Common myeloid progenitor, CD34-positive (primary cell): ENCODE results near the gene TPSAB1.
"Not testable (repeated sequence)": the region's sequence is repeated elsewhere in the genome, so short reads cannot be mapped to it uniquely, and the experiment has no call there.

Source experiments
- CTCF ChIA-PET: fragments of 350-600 bp; sonication (Branson Sonifier 250); formaldehyde crosslinking; loops from one replicate; lab custom pipeline; 2021; ENCODE audit warnings: antibody characterized with exemption; lab: Charles Lee
- POLR2A ChIA-PET: fragments of 350-600 bp; sonication (Branson Sonifier 250); formaldehyde crosslinking; loops from one replicate; lab custom pipeline; 2021; ENCODE audit warnings: antibody characterized with exemption; lab: Charles Lee
- DNase-seq, 3 donors: peaks; one replicate each; pipeline versions ENCODE4 v3.0.0 to v3.0.0-alpha.2; 2013
- H3K27ac ChIP-seq, 2 experiments: 1 replicate in 1 of 2; 2 replicates in 1 of 2; pipeline ENCODE4 v1.7.0; 2013; ENCODE audit warnings: inconsistent platforms in 2 of 2, low read length in 2 of 2, mild to moderate bottlenecking in 2 of 2, low read depth in 1 of 2, moderate library complexity in 1 of 2; ENCODE audit not compliant: severe bottlenecking in 2 of 2, insufficient read depth in 1 of 2, poor library complexity in 1 of 2
- H3K27me3 ChIP-seq, 5 experiments: replicated peaks in 2 of 5; 1 replicate in 3 of 5; 2 replicates in 2 of 5; pipeline versions ENCODE4 v1.6.1 to v1.7.0; 2013; ENCODE audit warnings: low read length in 4 of 5, mild to moderate bottlenecking in 2 of 5, moderate library complexity in 2 of 5, inconsistent platforms in 1 of 5; ENCODE audit not compliant: insufficient read depth in 5 of 5, control insufficient read depth in 4 of 5
- H3K36me3 ChIP-seq, 4 experiments: 1 replicate in 2 of 4; 2 replicates in 2 of 4; pipeline versions ENCODE4 v1.6.1 to v1.7.0; 2013; ENCODE audit warnings: low read length in 3 of 4, control low read depth in 1 of 4, mild to moderate bottlenecking in 1 of 4; ENCODE audit not compliant: control insufficient read depth in 4 of 4, insufficient read depth in 4 of 4
- H3K4me1 ChIP-seq, 4 experiments: 1 replicate in 3 of 4; 2 replicates in 1 of 4; pipeline versions ENCODE4 v1.6.1 to v1.7.1; 2013; ENCODE audit warnings: low read length in 3 of 4, mild to moderate bottlenecking in 3 of 4, control low read depth in 1 of 4, inconsistent platforms in 1 of 4, moderate library complexity in 1 of 4; ENCODE audit not compliant: control insufficient read depth in 4 of 4, insufficient read depth in 4 of 4; ENCODE audit errors: control extremely low read depth in 1 of 4
- H3K4me3 ChIP-seq, 7 experiments: 1 replicate in 4 of 7; 2 replicates in 3 of 7; pipeline versions ENCODE4 v1.5.1 to v1.7.0; 2013; ENCODE audit warnings: mild to moderate bottlenecking in 7 of 7, low read length in 6 of 7, moderate library complexity in 6 of 7, inconsistent platforms in 2 of 7, low read depth in 2 of 7, control low read depth in 1 of 7; ENCODE audit not compliant: insufficient read depth in 4 of 7, control insufficient read depth in 1 of 7; ENCODE audit errors: extremely low read depth in 1 of 7
- H3K9me3 ChIP-seq, 5 experiments: 1 replicate in 4 of 5; 2 replicates in 1 of 5; pipeline versions ENCODE4 v1.6.1 to v1.7.1; 2013; ENCODE audit warnings: low read length in 4 of 5, mild to moderate bottlenecking in 2 of 5, inconsistent platforms in 1 of 5, low read depth in 1 of 5, moderate library complexity in 1 of 5; ENCODE audit not compliant: control insufficient read depth in 4 of 5, insufficient read depth in 2 of 5; ENCODE audit errors: control extremely low read depth in 1 of 5
- WGBS: methylation state at CpG from one replicate; pipeline ENCODE4 v1.1.5; 2013; ENCODE audit not compliant: insufficient coverage; 5-methylcytosine and 5-hydroxymethylcytosine counted together

TPSAB1 gene

GRCh38 chr16:1271724-1272413 is 31.4 kb downstream of the TPSAB1 start:
- POLR2A ChIA-PET, result not testable (repeated sequence)

GRCh38 chr16:1272453-1273198 is 32.1 kb downstream of the TPSAB1 start:
- no peak overlapping the region for H3K27ac ChIP-seq

More at GRCh38 chr16:1271724-1272413, 31.4 kb downstream of the TPSAB1 start:
- peaks cover 0 to 11% (median 5%) of the 10 kb centered on the region in 4 experiments for H3K4me1 ChIP-seq
- CTCF ChIA-PET, result interaction anchor here (1.0 kb wide), 1 partner anchor 12 kb away, joined by 4 read pairs; no protein-coding TSS in a partner anchor
- peaks cover 0 to 28% (median 3%) of the 10 kb centered on the region in 5 experiments for H3K27me3 ChIP-seq
- WGBS, result 48% methylated on average over 15 of the region's 19 CpGs
- H3K36me3 ChIP-seq, H3K9me3 ChIP-seq, H3K27ac ChIP-seq, H3K4me3 ChIP-seq: not testable (repeated sequence)
- DNase-seq, result peak in 2 of 3 donors; percentile 43 to 49

GRCh38 chr16:1273816-1274215 is 33.3 kb downstream of the TPSAB1 start:
- Histone ChIP-seq H3K4me3 (no peak overlapping the region), H3K27ac (no peak overlapping the region), H3K9me3 (no peaks in the 10 kb centered on the region), H3K36me3 (no peaks in the 10 kb centered on the region), H3K4me1 (peaks cover 0 to 11% (median 5%) of the 10 kb centered on the region in 4 experiments), H3K27me3 (peaks cover 0 to 47% (median 6%) of the 10 kb centered on the region in 5 experiments)
- ChIA-PET CTCF (no interaction called here), POLR2A (no interaction called here)
- WGBS, result 96% methylated on average over 9 of the region's 15 CpGs
- no peak for DNase-seq

More at GRCh38 chr16:1272453-1273198, 32.1 kb downstream of the TPSAB1 start:
- POLR2A ChIA-PET, result no interaction called here
- Histone ChIP-seq H3K4me1 (peaks cover 0 to 11% (median 5%) of the 10 kb centered on the region in 4 experiments), H3K36me3 (no peaks in the 10 kb centered on the region), H3K27me3 (peaks cover 0 to 35% (median 4%) of the 10 kb centered on the region in 5 experiments), H3K4me3 (no peak overlapping the region), H3K9me3 (no peaks in the 10 kb centered on the region)
- 78% methylated on average over 5 of the region's 9 CpGs for WGBS
- DNase-seq, result no peak
- CTCF ChIA-PET, result no interaction called here

GRCh38 chr16:1274767-1275166 is 34.3 kb downstream of the TPSAB1 start:
- H3K27ac ChIP-seq, result no peak overlapping the region
- ChIA-PET CTCF (no interaction called here), POLR2A (interaction anchor here (0.6 kb wide), 1 partner anchor 51 kb away, joined by 4 read pairs; no protein-coding TSS in a partner anchor)
- no peaks in the 10 kb centered on the region for H3K36me3 ChIP-seq
- no peaks in the 10 kb centered on the region for H3K9me3 ChIP-seq
- H3K4me1 ChIP-seq, result peaks cover 0 to 11% (median 5%) of the 10 kb centered on the region in 4 experiments
- H3K27me3 ChIP-seq, result peaks cover 0 to 57% (median 6%) of the 10 kb centered on the region in 5 experiments
- DNase-seq, result peak in 2 of 3 donors; percentile 34 to 52
- WGBS, result no CpG with 5 or more reads among the region's 7 CpGs
- no peak overlapping the region for H3K4me3 ChIP-seq

GRCh38 chr16:1275791-1276579 is 35.5 kb downstream of the TPSAB1 start:
- Histone ChIP-seq H3K9me3 (no peaks in the 10 kb centered on the region), H3K27ac (no peak overlapping the region), H3K27me3 (peaks cover 0 to 68% (median 6%) of the 10 kb centered on the region in 5 experiments), H3K4me3 (no peak overlapping the region), H3K36me3 (no peaks in the 10 kb centered on the region), H3K4me1 (peaks cover 0 to 11% (median 5%) of the 10 kb centered on the region in 4 experiments)
- DNase-seq, result no peak
- POLR2A ChIA-PET, result no interaction called here
- CTCF ChIA-PET, result no interaction called here
- WGBS, result 87% methylated on average over 27 of the region's 30 CpGs

GRCh38 chr16:1276580-1276878 is 36.0 kb downstream of the TPSAB1 start:
- WGBS, result 92% methylated on average over 10 of the region's 14 CpGs
- POLR2A ChIA-PET, result no interaction called here
- Histone ChIP-seq H3K4me1 (peaks cover 0 to 8% (median 4%) of the 10 kb centered on the region in 4 experiments), H3K27ac (no peak overlapping the region), H3K36me3 (no peaks in the 10 kb centered on the region), H3K9me3 (no peaks in the 10 kb centered on the region), H3K27me3 (peaks cover 0 to 68% (median 6%) of the 10 kb centered on the region in 5 experiments), H3K4me3 (no peak overlapping the region)
- no peak for DNase-seq
- CTCF ChIA-PET, result no interaction called here
